ENCODE measurements around the gene MEA1. TPM values are rescaled to one million over a fixed set of nuclear protein-coding genes. Genes with fewer than 3 reads are reported as not detected.

Gene MEA1
- total RNA-seq, 3 donors from 2014 or later (not counting 1 experiment from before 2014, with no cell fraction given), result 29.6 to 34.3 (median 34.2) TPM

GRCh38 chr6:42981836-42982235 is 31.9 kb downstream of the MEA1 start:
- ATAC-seq (no peak), DNase-seq (no peak)
- intact Hi-C loops (cut with micrococcal nuclease), result no loop called here
- TF ChIP-seq, protein P1, sequence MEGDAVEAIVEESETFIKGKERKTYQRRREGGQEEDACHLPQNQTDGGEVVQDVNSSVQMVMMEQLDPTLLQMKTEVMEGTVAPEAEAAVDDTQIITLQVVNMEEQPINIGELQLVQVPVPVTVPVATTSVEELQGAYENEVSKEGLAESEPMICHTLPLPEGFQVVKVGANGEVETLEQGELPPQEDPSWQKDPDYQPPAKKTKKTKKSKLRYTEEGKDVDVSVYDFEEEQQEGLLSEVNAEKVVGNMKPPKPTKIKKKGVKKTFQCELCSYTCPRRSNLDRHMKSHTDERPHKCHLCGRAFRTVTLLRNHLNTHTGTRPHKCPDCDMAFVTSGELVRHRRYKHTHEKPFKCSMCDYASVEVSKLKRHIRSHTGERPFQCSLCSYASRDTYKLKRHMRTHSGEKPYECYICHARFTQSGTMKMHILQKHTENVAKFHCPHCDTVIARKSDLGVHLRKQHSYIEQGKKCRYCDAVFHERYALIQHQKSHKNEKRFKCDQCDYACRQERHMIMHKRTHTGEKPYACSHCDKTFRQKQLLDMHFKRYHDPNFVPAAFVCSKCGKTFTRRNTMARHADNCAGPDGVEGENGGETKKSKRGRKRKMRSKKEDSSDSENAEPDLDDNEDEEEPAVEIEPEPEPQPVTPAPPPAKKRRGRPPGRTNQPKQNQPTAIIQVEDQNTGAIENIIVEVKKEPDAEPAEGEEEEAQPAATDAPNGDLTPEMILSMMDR (IDR thresholded peaks at IDR 0.05), result no peak
- Histone ChIP-seq H3K9me3 (ENCODE audit: control insufficient read depth, insufficient read depth, low read length) (no peaks in the 10 kb centered on the region), H3K4me1 (ENCODE audit: control insufficient read depth, insufficient read depth, low read length) (peaks cover 51% of the 10 kb centered on the region), H3K36me3 (ENCODE audit: control insufficient read depth, insufficient read depth, low read length) (no peaks in the 10 kb centered on the region), H3K27me3 (ENCODE audit: control insufficient read depth, insufficient read depth, low read length) (no peaks in the 10 kb centered on the region), H3K4me3 (ENCODE audit: low read length) (no peak overlapping the region), H3K27ac (ENCODE audit: low read length) (no peak overlapping the region)
- H3K36me3 Mint-ChIP-seq, result no peaks in the 10 kb centered on the region
- WGBS (ENCODE audit: insufficient coverage), result 95% methylated on average over 5 of the region's 5 CpGs
- no peak overlapping the region for H3K4me3 Mint-ChIP-seq
- no peaks in the 10 kb centered on the region for H3K9me3 Mint-ChIP-seq
- peak overlapping the region; percentile 11 to 37 for H3K27ac Mint-ChIP-seq
- H3K27me3 Mint-ChIP-seq (ENCODE audit: low read depth in 2 of 2), result no peaks in the 10 kb centered on the region
- peaks cover 49 to 52% of the 10 kb centered on the region in 2 donors for H3K4me1 Mint-ChIP-seq

DNA sequence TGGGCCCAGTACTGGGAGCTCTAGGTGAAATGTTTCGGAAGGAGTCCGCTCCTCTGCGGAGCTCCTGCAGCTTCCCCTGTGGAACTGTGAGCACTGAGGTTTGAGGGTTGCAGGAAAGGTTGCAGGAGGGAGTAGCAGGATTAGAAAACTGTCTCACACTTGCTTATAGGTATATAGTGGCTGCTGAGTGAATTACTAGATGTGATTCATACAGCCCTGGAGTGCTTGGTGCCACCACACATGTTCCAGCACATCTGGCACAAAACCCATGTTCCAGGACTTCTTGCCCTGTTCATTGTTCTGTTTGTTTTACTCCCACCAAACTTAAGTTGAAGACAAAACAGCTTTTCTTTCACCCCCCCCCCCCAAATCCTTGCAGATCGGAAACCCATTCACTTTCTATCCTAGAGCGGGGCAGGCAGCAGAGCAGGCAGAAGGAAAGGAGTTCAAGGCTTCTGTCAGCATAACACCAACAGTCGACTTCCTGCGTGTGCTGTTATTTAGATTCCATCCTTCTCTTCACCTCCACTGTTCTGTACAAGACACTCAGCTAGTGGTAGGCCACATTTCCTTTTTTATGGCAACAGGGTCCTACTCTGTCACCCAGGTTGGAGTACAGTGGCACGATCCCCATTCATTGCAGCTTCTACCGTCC is 34.1 kb downstream of the MEA1 start:
- H3K4me1 Mint-ChIP-seq, result peaks cover 32 to 34% of the 10 kb centered on the region in 2 donors
- ATAC-seq, result peak in 1 of 3 donors; percentile 8
- peak in 1 of 2 donors; percentile 49 for DNase-seq
- no peaks in the 10 kb centered on the region for H3K36me3 Mint-ChIP-seq
- no peaks in the 10 kb centered on the region for H3K27me3 Mint-ChIP-seq (ENCODE audit: low read depth in 2 of 2)
- peak overlapping the region; percentile 94 for H3K4me3 Mint-ChIP-seq
- Histone ChIP-seq H3K27me3 (ENCODE audit: control insufficient read depth, insufficient read depth, low read length) (no peaks in the 10 kb centered on the region), H3K27ac (ENCODE audit: low read length) (peak overlapping the region; percentile 81), H3K36me3 (ENCODE audit: control insufficient read depth, insufficient read depth, low read length) (no peaks in the 10 kb centered on the region), H3K4me3 (ENCODE audit: low read length) (peak overlapping the region; percentile 69), H3K9me3 (ENCODE audit: control insufficient read depth, insufficient read depth, low read length) (no peaks in the 10 kb centered on the region), H3K4me1 (ENCODE audit: control insufficient read depth, insufficient read depth, low read length) (peaks cover 33% of the 10 kb centered on the region)
- TF ChIP-seq, protein P1 (IDR thresholded peaks at IDR 0.05), result no peak
- H3K9me3 Mint-ChIP-seq, result no peaks in the 10 kb centered on the region
- peak overlapping the region; percentile 95 to 98 for H3K27ac Mint-ChIP-seq
- WGBS (ENCODE audit: insufficient coverage), result 26% methylated on average over 9 of the region's 9 CpGs
- intact Hi-C loops (cut with micrococcal nuclease), result loop anchor here (1.0 to 2.0 kb wide), 2 partner anchors 50 to 79 kb away; partner anchors contain the start of genes CNPY3, KLC4 and MRPL2

DNA sequence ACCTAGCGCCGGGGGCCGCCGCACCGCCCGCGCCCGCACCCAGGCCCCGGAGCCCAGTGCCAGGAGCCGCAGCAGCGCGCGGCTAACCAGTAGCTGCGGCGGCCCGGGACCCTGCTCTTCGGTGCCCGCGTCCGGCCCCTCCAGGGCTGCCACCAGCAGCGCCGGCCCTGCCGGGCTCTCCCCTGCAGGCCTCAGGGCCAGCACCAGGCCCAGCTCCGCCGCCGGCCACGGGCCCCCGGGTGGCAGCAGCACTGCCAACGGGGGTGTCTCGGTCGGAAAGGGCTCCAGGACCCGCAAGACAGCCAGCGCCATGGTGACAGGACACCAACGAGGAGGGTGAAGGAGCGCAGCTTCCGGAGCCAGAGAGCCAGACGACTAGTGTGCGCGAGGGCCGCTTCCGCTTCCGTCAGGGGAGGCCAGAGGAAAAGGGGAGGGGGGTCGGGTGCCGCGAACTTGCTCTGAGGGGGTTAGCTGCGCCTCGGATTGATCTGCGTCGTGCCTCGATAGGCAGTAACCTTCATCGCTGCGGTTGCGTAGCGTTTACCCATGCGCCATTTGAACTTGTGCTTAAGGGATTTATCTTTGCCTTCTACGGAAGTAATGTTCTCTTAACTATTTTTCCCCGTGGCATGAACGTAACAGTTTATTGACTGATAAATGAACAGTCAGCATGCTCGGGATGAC is 34.8 kb downstream of the MEA1 start, which contains the start of gene PEX6:
Gene PEX6, minus strand, starts transcription at position 343 of the 684 bp plus-strand sequence. Its CDS starts 31 bp downstream, at position 312.
- H3K4me1 ChIP-seq (ENCODE audit: control insufficient read depth, insufficient read depth, low read length), result peaks cover 32% of the 10 kb centered on the region
- Mint-ChIP-seq H3K4me3 (peak within 1 kb of the TSS; percentile 94), H3K4me1 (peaks cover 29 to 31% of the 10 kb centered on the region in 2 donors), H3K27ac (peak within 1 kb of the TSS; percentile 95 to 98), H3K9me3 (no peaks in the 10 kb centered on the region), H3K27me3 (ENCODE audit: low read depth in 2 of 2) (no peaks in the 10 kb centered on the region), H3K36me3 (no peaks in the 10 kb centered on the region)
- DNase-seq, result peak; percentile 78 to 98
- WGBS (ENCODE audit: insufficient coverage), result under 1% methylated on average over 59 of the region's 59 CpGs
- H3K27me3 ChIP-seq (ENCODE audit: control insufficient read depth, insufficient read depth, low read length), result no peaks in the 10 kb centered on the region
- TF ChIP-seq, protein P1 (IDR thresholded peaks at IDR 0.05), result no peak
- ATAC-seq, result peak; percentile 89 to 97 (median 94)
- H3K9me3 ChIP-seq (ENCODE audit: control insufficient read depth, insufficient read depth, low read length), result no peaks in the 10 kb centered on the region
- H3K36me3 ChIP-seq (ENCODE audit: control insufficient read depth, insufficient read depth, low read length), result no peaks in the 10 kb centered on the region
- H3K27ac ChIP-seq (ENCODE audit: low read length), result peak within 1 kb of the TSS; percentile 81
- intact Hi-C loops (cut with micrococcal nuclease), result loop anchor here (1.0 to 2.0 kb wide), 2 partner anchors 50 to 80 kb away; partner anchors contain the start of genes CNPY3, KLC4 and MRPL2
- peak within 1 kb of the TSS; percentile 69 for H3K4me3 ChIP-seq (ENCODE audit: low read length)
